Measurements from ENCODE around the gene TTC3. TPM values are rescaled to one million over a fixed set of nuclear protein-coding genes. Genes with fewer than 3 reads are reported as not detected.

The TTC3 gene
- total and polyA plus RNA-seq, 2 donors (not counting 1 experiment from before 2014, with no cell fraction given): 42.0 to 163 TPM

DNA sequence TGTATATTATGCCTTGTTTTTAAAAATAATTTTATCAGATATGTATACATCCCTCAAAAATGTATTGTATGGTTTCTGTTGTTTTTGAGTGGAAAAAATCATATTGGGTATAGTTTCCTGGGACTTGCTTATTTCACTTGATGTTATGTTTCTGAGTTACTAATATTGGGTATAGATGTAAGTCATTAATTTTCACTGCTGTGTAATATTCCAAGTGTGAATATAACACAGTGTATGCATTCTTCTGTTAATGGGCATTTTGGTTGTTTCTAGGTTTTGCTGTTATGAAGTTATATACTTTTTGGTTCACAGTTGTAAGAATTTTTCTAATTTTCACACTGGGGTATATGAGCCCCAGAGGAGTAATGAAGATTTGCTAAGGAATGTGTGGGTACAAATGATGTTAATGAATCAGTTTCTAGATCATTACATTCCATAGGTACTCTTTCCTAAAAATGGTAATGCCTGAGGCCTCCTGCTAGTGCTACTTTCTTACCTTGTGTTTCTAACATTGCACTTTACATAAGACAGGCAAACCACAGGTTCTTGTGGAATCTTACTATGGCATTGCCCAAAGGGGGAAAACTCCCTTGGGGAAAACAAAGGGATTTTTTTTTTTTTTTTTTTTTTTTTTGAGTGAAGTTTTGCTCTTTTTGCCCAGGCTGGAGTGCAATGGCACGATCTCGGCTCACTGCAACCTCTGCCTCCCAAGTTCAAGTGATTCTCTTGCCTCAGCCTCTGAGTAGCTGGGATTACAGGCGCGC lies 3.2 kb downstream of the TTC3 start:
- H3K9me3 Mint-ChIP-seq (ENCODE audit: insufficient read depth): peaks cover 2% of the 10 kb centered on the region
- POLR2A ChIA-PET: interaction anchor here (0.7 kb wide), 1 partner anchor 87 kb away, joined by 5 read pairs; no protein-coding TSS in a partner anchor

DNA sequence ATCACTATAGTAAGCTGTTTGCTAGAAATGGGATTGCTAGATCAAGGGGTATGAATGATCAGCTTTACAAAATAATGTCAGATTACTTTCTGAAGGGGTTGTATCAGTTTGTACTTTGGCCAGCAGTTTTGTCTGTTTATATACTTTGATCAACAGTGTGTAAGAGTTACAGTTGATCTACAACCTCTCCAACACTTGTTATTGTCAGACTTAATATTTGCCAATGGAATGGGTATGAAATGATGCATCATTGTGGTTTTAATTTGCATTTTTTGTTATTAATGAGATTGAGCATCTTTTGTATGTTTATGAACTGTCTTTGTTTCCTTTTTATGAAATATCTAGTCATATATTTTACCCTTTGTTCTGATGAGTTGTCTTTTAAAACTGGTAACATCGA lies 4.3 kb downstream of the TTC3 start:
- no peak for DNase-seq

More for the DNA sequence above, 3.2 kb downstream of the TTC3 start:
- TF ChIP-seq, protein P1, sequence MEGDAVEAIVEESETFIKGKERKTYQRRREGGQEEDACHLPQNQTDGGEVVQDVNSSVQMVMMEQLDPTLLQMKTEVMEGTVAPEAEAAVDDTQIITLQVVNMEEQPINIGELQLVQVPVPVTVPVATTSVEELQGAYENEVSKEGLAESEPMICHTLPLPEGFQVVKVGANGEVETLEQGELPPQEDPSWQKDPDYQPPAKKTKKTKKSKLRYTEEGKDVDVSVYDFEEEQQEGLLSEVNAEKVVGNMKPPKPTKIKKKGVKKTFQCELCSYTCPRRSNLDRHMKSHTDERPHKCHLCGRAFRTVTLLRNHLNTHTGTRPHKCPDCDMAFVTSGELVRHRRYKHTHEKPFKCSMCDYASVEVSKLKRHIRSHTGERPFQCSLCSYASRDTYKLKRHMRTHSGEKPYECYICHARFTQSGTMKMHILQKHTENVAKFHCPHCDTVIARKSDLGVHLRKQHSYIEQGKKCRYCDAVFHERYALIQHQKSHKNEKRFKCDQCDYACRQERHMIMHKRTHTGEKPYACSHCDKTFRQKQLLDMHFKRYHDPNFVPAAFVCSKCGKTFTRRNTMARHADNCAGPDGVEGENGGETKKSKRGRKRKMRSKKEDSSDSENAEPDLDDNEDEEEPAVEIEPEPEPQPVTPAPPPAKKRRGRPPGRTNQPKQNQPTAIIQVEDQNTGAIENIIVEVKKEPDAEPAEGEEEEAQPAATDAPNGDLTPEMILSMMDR (IDR thresholded peaks at IDR 0.05): no peak
- no peak for TF ChIP-seq EZH2 (IDR thresholded peaks at IDR 0.05; ENCODE audit: borderline replicate concordance, insufficient read depth, low read depth, low read length, poor library complexity, severe bottlenecking)
- Histone ChIP-seq H3K36me3 (replicated peaks in 1 of 2; ENCODE audit: control extremely low read depth in 1 of 2, control insufficient read depth in 1 of 2, extremely low read depth in 1 of 2, insufficient read depth in 2 of 2, low read length in 1 of 2) (no peaks in the 10 kb centered on the region), H3K9me3 (ENCODE audit: control extremely low read depth in 1 of 3, control insufficient read depth in 2 of 3, insufficient read depth in 1 of 3, low read length in 2 of 3) (no peaks in the 10 kb centered on the region), H3K79me2 (ENCODE audit: control insufficient read depth, insufficient read depth, low read length) (peaks cover 92% of the 10 kb centered on the region), H2AFZ (ENCODE audit: insufficient read depth, low read depth, low read length, poor library complexity, severe bottlenecking) (no peak overlapping the region), H3K4me3 (ENCODE audit: control extremely low read depth in 1 of 5, extremely low read depth in 1 of 5, insufficient read depth in 1 of 5, low read depth in 2 of 5, low read length in 4 of 5) (no peak overlapping the region), H3K27ac (ENCODE audit: low read length in 2 of 2) (no peak overlapping the region), H3K4me1 (ENCODE audit: control insufficient read depth in 2 of 2, insufficient read depth in 2 of 2, low read length in 2 of 2) (peaks cover 22% of the 10 kb centered on the region in 2 donors), H3K4me2 (replicated peaks; ENCODE audit: low read depth, low read length, poor library complexity, severe bottlenecking) (no peak overlapping the region), H3K27me3 (replicated peaks in 1 of 4; ENCODE audit: control extremely low read depth in 1 of 4, control insufficient read depth in 3 of 4, insufficient read depth in 4 of 4, low read length in 3 of 4) (no peaks in the 10 kb centered on the region), H4K20me1 (ENCODE audit: control insufficient read depth, insufficient read depth, low read length, poor library complexity, severe bottlenecking) (peaks cover 23% of the 10 kb centered on the region), H3K9ac (ENCODE audit: low read length) (no peak overlapping the region)
- 100% methylated on average over 4 of the region's 4 CpGs for WGBS (ENCODE audit: insufficient coverage)
- Mint-ChIP-seq H3K27ac (no peak overlapping the region), H3K4me1 (peaks cover 48% of the 10 kb centered on the region), H3K27me3 (no peaks in the 10 kb centered on the region), H3K4me3 (no peak overlapping the region)
- ATAC-seq (ENCODE audit: low read depth) (no peak), DNase-seq (no peak)
- intact Hi-C loops (cut with micrococcal nuclease): loop anchor here (10.0 kb wide), 2 partner anchors 821 to 921 kb away; partner anchors contain the start of gene DOP1B
- CTCF ChIA-PET: interaction anchor here (1.3 to 1.5 kb wide), 3 partner anchors 11 to 99 kb away, joined by 3 to 4 read pairs (median 4); no protein-coding TSS in a partner anchor

More for the DNA sequence above, 4.3 kb downstream of the TTC3 start:
- Histone ChIP-seq H3K27ac (ENCODE audit: low read length in 2 of 2) (no peak overlapping the region), H3K4me1 (ENCODE audit: control insufficient read depth in 2 of 2, insufficient read depth in 2 of 2, low read length in 2 of 2) (peaks cover 11 to 13% of the 10 kb centered on the region in 2 donors), H3K4me2 (replicated peaks; ENCODE audit: low read depth, low read length, poor library complexity, severe bottlenecking) (no peak overlapping the region), H2AFZ (ENCODE audit: insufficient read depth, low read depth, low read length, poor library complexity, severe bottlenecking) (no peak overlapping the region), H3K27me3 (replicated peaks in 1 of 4; ENCODE audit: control extremely low read depth in 1 of 4, control insufficient read depth in 3 of 4, insufficient read depth in 4 of 4, low read length in 3 of 4) (no peaks in the 10 kb centered on the region), H3K79me2 (ENCODE audit: control insufficient read depth, insufficient read depth, low read length) (peaks cover 93% of the 10 kb centered on the region), H3K9me3 (ENCODE audit: control extremely low read depth in 1 of 3, control insufficient read depth in 2 of 3, insufficient read depth in 1 of 3, low read length in 2 of 3) (no peaks in the 10 kb centered on the region), H4K20me1 (ENCODE audit: control insufficient read depth, insufficient read depth, low read length, poor library complexity, severe bottlenecking) (peaks cover 27% of the 10 kb centered on the region), H3K9ac (ENCODE audit: low read length) (no peak overlapping the region), H3K4me3 (ENCODE audit: control extremely low read depth in 1 of 5, extremely low read depth in 1 of 5, insufficient read depth in 1 of 5, low read depth in 2 of 5, low read length in 4 of 5) (no peak overlapping the region), H3K36me3 (replicated peaks in 1 of 2; ENCODE audit: control extremely low read depth in 1 of 2, control insufficient read depth in 1 of 2, extremely low read depth in 1 of 2, insufficient read depth in 2 of 2, low read length in 1 of 2) (no peaks in the 10 kb centered on the region)
- Mint-ChIP-seq H3K4me3 (no peak overlapping the region), H3K27me3 (no peaks in the 10 kb centered on the region), H3K9me3 (ENCODE audit: insufficient read depth) (peaks cover 2% of the 10 kb centered on the region), H3K27ac (no peak overlapping the region), H3K4me1 (peaks cover 46% of the 10 kb centered on the region)
- intact Hi-C loops (cut with micrococcal nuclease): loop anchor here (10.0 kb wide), 2 partner anchors 823 to 923 kb away; partner anchors contain the start of gene DOP1B
- no peak for TF ChIP-seq EZH2 (IDR thresholded peaks at IDR 0.05; ENCODE audit: borderline replicate concordance, insufficient read depth, low read depth, low read length, poor library complexity, severe bottlenecking)
- TF ChIP-seq, protein P1 (IDR thresholded peaks at IDR 0.05): no peak
- no peak for ATAC-seq (ENCODE audit: low read depth)
- no CpG with 5 or more reads among the region's 1 CpG for WGBS (ENCODE audit: insufficient coverage)
- CTCF ChIA-PET: no interaction called here
- POLR2A ChIA-PET: no interaction called here

All from B cell (primary cell).